Amniotic epithelial cell (primary cell): ENCODE results near the gene SMIM41.
"Not testable (repeated sequence)": the region's sequence is repeated elsewhere in the genome, so short reads cannot be mapped to it uniquely, and the experiment has no call there.

ENCODE experiments used
- DNase-seq: peaks from one replicate; pipeline ENCODE4 v3.0.0-alpha.2; 2010; ENCODE audit warnings: low read depth

SMIM41 gene

DNA sequence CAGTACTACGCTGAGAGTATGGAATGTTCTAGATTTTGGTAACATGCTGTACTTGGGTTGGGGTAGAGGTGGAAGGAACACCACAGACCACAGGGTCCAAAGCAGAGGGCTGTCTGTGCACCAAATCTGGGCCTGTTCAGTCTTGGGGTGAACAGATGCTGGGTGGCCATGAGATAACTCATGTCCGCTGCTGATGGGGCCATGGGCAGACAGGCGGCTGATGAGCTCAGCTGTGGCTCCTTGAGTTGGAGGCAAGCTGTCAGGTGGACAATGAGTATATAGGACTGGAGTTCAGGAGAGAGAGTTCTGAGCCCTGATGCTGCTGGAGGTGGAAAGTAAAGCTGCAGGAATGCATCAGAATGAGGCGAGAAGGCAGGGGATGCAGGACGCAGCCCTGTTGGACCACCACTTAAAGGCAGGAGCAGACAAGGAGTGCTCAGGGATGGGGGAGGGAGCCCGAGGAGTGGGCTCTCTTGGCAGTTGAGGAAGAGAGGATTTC, 6.2 kb downstream of the SMIM41 start:
- no peak for DNase-seq

GRCh38 chr12:52086366-52086765, 6.9 kb downstream of the SMIM41 start:
- no peak for DNase-seq

DNA sequence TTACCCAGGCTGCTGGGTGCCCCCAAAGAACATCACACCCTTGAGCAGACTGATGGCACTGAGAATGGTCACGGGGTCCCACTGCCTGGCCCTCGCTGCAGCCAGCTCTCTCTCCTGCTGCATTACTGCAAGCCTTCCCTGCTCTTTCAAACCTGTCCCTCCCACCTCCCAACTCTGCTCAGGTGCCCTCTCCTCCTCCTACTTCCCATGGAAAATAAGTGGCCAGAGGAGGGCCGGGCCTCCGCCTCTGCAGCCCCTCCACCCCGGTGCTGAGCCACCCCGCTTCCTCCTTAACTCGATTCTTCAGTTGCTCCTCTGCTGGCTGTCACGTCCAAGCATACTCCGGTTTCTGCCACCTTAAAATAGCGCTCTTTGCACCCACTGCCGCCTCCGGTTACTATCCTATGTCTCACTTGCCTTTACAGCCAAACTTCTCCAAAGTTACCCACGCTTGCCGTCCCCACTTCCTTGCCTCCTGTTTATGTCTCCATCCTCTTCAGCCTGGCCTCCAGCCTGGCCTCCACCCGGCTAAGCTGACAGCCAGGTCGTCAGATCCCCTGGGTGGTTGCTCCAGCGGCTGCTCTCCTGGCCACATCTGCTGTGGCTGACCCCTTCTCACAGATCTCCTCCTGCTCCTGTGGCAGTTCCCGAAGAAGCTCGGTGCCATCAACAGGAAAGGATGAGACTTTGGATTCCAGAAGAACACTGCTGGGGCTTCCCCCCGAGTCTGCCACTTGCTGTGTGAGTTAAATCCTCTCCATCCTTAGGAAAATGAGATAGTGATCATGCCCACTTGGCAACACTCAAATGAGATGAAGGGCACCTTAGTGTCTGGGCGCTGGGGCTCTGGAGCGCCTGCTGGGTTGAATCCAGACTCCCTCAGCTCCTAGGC, 7.7 kb downstream of the SMIM41 start:
- DNase-seq, result no peak

GRCh38 chr12:52087961-52088820, 8.7 kb downstream of the SMIM41 start:
- no peak for DNase-seq

DNA sequence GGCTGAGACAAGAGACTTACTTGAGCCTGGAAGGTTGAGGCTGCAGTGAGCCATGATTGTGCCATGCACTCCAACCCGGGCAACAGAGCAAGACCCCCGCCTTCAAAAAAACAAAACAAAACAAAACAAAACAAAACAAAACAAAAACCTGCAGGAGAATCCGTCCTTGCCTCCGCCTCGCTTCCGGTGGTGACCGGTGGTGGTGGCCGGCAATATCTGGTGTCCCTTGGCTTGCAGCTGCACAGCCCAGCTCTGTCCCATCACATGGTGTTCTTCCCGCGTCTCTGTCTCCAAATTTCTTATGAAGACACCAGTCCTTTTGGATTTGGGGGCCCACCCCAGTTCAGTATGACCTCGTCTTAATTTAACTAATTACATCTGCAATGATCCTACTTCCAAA, 10.0 kb downstream of the SMIM41 start:
- DNase-seq, result no peak

DNA sequence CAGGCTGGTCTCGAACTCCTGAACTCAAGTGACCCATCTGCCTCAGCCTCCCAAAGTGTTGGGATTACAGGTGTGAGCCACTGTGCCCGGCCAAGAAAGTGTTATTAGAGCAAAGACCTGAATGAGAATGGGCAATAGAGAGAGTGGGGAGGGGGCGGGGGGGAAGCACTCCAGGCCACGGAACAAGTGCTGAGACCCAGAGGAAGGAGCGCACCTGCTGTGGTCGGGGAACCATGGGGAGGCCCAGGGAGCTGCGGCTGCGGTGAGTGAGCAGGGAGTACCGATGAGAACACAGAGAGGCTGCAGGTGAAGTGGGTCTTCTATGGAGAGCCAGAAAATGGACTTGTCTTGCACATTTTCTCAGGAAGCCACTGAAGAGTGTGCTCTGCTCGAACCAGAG, 10.8 kb downstream of the SMIM41 start:
- DNase-seq, result no peak

DNA sequence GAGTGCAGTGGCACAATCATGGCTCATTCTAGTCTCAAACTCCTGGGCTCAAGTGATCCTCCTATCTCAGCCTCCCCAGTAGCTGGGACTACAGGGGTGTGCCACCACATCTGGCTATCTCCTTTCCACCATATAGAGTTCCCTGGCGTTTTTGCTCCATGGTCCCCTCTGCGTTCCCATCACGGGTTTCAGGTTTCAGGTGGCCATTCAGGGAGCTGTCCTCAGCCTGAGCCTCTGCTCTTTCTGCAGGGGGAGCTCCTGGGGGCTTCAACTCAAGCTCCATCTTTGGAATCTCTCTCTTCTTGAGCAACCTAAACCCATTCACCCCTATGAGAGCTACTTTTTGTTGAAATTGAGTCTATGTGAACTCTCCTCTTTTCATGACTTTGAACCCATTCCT, 11.6 kb downstream of the SMIM41 start:
- DNase-seq, result no peak

DNA sequence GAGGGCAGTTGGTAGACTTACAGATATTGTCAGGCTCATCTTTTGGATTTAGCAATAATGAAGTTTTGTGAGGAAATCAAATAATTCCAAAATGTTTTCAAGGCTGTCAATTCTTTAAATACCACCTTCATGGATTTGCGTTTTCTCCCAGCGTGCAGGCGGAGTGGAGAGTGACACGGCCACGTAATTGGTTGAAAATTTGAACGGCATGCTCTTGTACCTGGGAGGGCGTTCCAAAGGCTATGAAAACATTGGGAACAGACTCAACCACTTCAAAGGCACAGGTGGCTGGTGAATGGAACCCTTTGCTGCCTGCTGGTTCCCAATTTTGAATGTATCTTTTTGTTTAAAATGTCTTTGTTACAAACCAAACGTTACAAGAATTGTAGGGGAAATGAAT, 12.4 kb downstream of the SMIM41 start:
- DNase-seq, result no peak

DNA sequence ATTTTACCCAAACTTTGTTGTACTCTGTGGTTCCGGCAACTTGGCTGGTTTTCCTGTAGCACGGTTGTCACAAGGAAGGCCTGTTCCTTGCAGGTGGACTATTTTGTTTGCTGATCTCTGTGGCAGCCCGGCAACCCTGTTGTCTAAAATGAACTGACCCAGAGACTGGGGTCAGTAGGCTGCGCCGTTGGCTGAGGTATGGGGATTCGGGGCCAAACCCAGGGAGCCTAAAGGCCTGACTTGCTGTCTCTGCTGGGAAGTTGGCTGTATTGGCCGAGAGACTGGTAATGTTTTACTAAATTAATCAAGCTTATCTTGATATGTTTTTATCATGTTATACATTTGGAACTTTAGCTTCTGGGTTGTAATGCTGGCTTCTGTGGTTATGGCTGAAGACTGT, 13.8 kb downstream of the SMIM41 start:
- DNase-seq, result no peak

- DNase-seq, result no peak
Observed at GRCh38 chr12:52096332-52097044, 17.0 kb downstream of the SMIM41 start.

GRCh38 chr12:52097045-52097666, 17.7 kb downstream of the SMIM41 start:
- DNase-seq, result no peak

GRCh38 chr12:52104431-52105089, 25.1 kb downstream of the SMIM41 start:
- DNase-seq, result not testable (repeated sequence)

- not testable (repeated sequence) for DNase-seq
Observed at GRCh38 chr12:52116222-52117125, 37.0 kb downstream of the SMIM41 start.

- not testable (repeated sequence) for DNase-seq
Observed at GRCh38 chr12:52117806-52118475, 38.4 kb downstream of the SMIM41 start.

DNA sequence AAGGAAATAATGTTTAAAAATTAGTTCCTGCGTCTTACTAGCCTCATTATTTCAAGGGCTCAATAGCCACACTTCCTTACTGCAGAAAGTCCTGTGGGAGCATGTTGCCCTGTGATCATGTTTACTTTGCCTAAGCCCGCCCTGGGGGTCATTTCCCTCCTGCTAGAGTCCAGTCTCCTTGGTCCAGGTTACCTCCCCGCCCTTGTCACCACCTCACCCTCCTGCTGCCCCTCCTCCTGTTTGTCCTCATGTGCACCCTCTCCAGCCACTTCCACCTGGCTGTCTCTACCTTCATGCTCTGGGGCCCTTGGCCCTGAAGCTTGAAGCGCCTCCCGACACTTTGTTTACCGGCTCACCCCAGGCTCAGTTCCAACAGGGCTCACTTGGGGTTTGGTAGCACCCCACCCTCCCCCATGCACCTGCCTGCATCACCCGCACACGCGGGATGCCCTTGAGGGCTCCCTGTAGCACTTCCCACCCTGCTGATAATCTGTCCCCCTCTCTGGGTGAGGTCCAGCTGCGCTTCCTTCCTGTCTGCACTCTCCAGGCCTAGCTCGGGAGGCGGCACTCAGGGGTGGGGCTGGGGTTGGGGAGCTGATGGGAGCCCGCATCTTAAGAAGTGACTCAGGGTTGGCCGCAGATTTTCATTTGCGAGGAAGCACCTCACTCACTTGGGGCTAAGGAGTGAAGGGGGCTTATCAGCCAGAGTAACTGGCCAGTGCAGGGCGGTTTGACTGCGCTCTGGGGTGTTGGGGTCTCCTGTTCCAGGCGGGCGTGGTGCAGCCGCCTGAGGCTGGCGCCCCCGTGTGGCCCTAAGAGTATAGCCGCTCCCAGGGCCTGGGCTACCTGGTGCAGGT, 40.1 kb downstream of the SMIM41 start:
- DNase-seq, result no peak

- no peak for DNase-seq
Observed at GRCh38 chr12:52120951-52121823, 41.7 kb downstream of the SMIM41 start.

- DNase-seq, result peak; percentile 31
Observed at GRCh38 chr12:52121824-52122539, 42.5 kb downstream of the SMIM41 start.
